ENCODE data around the gene PRRT1. TPM values are rescaled to one million over a fixed set of nuclear protein-coding genes. Genes with fewer than 3 reads are reported as not detected.

Gene PRRT1
- polyA plus RNA-seq, 2 of the 4 experiments (the other 2 are of a cell fraction), result 0.19 to 0.63 TPM

GRCh38 chr6:32133786-32134185, 18.0 kb downstream of the PRRT1 start (continued):
- no peak for TF ChIP-seq HOXA7 (CRISPR knock-in tag; IDR thresholded peaks at IDR 0.05)
- no peak for TF ChIP-seq SREBF2 (IDR thresholded peaks at IDR 0.05)
- no peak for TF ChIP-seq KDM5A (IDR thresholded peaks at IDR 0.05)
- TF ChIP-seq CTCF (IDR thresholded peaks at IDR 0.05), result no peak
- no peak for TF ChIP-seq NFE2L2 (conservative IDR thresholded peaks at IDR 0.05; ENCODE audit: low read length)

- ATAC-seq (no peak), DNase-seq (ENCODE audit: low read depth in 1 of 2, low spot score in 1 of 2) (no peak), FAIRE-seq (no peak)
- peaks cover 14% of the 10 kb centered on the region for H3K4me1 ChIP-seq
- H3K27ac ChIP-seq, result no peak overlapping the region
- no peak overlapping the region for H3K4me3 ChIP-seq
- H3K4me2 ChIP-seq, result no peak overlapping the region
- no peaks in the 10 kb centered on the region for H3K9me3 ChIP-seq
- TF ChIP-seq CEBPB (IDR thresholded peaks at IDR 0.05) (no peak), HES2 (IDR thresholded peaks at IDR 0.05) (no peak), SREBF2 (IDR thresholded peaks at IDR 0.05) (no peak), USF2 (IDR thresholded peaks at IDR 0.05) (no peak), MYC (IDR thresholded peaks at IDR 0.05; ENCODE audit: borderline replicate concordance, low read length) (no peak), ZFP36 (IDR thresholded peaks at IDR 0.05; ENCODE audit: borderline replicate concordance, partially characterized antibody) (no peak), ZSCAN20 (CRISPR knock-in tag; IDR thresholded peaks at IDR 0.05) (no peak), FOSL2 (IDR thresholded peaks at IDR 0.05) (no peak), FOSL2 (CRISPR knock-in tag; IDR thresholded peaks at IDR 0.05) (no peak), HMGXB4 (CRISPR knock-in tag; IDR thresholded peaks at IDR 0.05; ENCODE audit: borderline replicate concordance) (no peak), FOXS1 (CRISPR knock-in tag; IDR thresholded peaks at IDR 0.05) (no peak), RCOR1 (IDR thresholded peaks at IDR 0.05; ENCODE audit: low read depth, low read length) (no peak), EHF (CRISPR knock-in tag; IDR thresholded peaks at IDR 0.05) (no peak), E2F6 (IDR thresholded peaks at IDR 0.05; ENCODE audit: borderline replicate concordance, low read depth) (no peak), EP300 (IDR thresholded peaks at IDR 0.05) (no peak), HOXA7 (CRISPR knock-in tag; IDR thresholded peaks at IDR 0.05) (no peak), EHMT2 (IDR thresholded peaks at IDR 0.05; ENCODE audit: low read depth) (no peak)
- POLR2A ChIA-PET, result no interaction called here
- CTCF ChIA-PET, result no interaction called here
Measured at GRCh38 chr6:32132110-32132509, 19.6 kb downstream of the PRRT1 start.

GRCh38 chr6:32131439-32131948, 20.2 kb downstream of the PRRT1 start:
- H3K4me3 ChIP-seq, result no peak overlapping the region
- 95% methylated on average over 13 of the region's 14 CpGs for WGBS (ENCODE audit: missing lambda C conversion rate)
- peaks cover 16% of the 10 kb centered on the region for H3K4me1 ChIP-seq
- POLR2A ChIA-PET, result interaction anchor here (1.1 kb wide), 1 partner anchor 23 kb away, joined by 3 read pairs; no protein-coding TSS in a partner anchor
- no peak overlapping the region for H3K4me2 ChIP-seq
- ATAC-seq (no peak), DNase-seq (ENCODE audit: low read depth in 1 of 2, low spot score in 1 of 2) (no peak), FAIRE-seq (no peak)
- H3K9me3 ChIP-seq, result no peaks in the 10 kb centered on the region
- CTCF ChIA-PET, result interaction anchor here (4.8 kb wide), 1 partner anchor 12 kb away, joined by 37 read pairs; no protein-coding TSS in a partner anchor
- no peak for TF ChIP-seq ZFP36 (IDR thresholded peaks at IDR 0.05; ENCODE audit: borderline replicate concordance, partially characterized antibody)
- no peak for TF ChIP-seq CHD4 (IDR thresholded peaks at IDR 0.05; ENCODE audit: borderline replicate concordance)
- TF ChIP-seq KDM1A (IDR thresholded peaks at IDR 0.05; ENCODE audit: low read depth), result no peak
- no peak for TF ChIP-seq E2F6 (IDR thresholded peaks at IDR 0.05; ENCODE audit: borderline replicate concordance, low read depth)
- no peak for TF ChIP-seq GATA3 (IDR thresholded peaks at IDR 0.05; ENCODE audit: borderline replicate concordance)
- TF ChIP-seq MYC (IDR thresholded peaks at IDR 0.05; ENCODE audit: borderline replicate concordance, low read length), result no peak
- H3K27ac ChIP-seq, result peak overlapping the region in 1 of 2 experiments; percentile 92; a peak in 2 of 6 replicates
